GM23338 (cell line): Measurements from ENCODE around the gene FGFR2. TPM values are rescaled to one million over a fixed set of nuclear protein-coding genes. Genes with fewer than 3 reads are reported as not detected.

Experiments used
- ATAC-seq: fragments of 200-7000 bp; cut with Tn5 transposase; 3 replicates; pipeline ENCODE4 v1.9.1; 2020
- DNase-seq: peaks from one replicate; pipeline ENCODE4 v3.0.0-alpha.2; 2015; ENCODE audit warnings: low spot score
- H2AFZ ChIP-seq: fragments of 200-600 bp; sonication (generic); 2 replicates; pipeline ENCODE4 v1.8.0; 2016; ENCODE audit warnings: antibody characterized with exemption, mild to moderate bottlenecking, moderate library complexity
- H3F3A ChIP-seq: fragments of 200-600 bp; sonication (generic); replicated peaks from 2 replicates; pipeline ENCODE4 v1.8.0; 2017; ENCODE audit warnings: antibody characterized with exemption, mixed run types, low read depth
- H3K27ac ChIP-seq: fragments of 200-600 bp; sonication (generic); 2 replicates; pipeline ENCODE4 v1.6.1; 2016; ENCODE audit warnings: low read depth
- H3K27me3 ChIP-seq: fragments of 200-600 bp; sonication (generic); 2 replicates; pipeline ENCODE4 v1.8.0; 2016; ENCODE audit warnings: mild to moderate bottlenecking, mixed run types, moderate library complexity; ENCODE audit not compliant: insufficient read depth
- H3K36me3 ChIP-seq: fragments of 200-600 bp; sonication (generic); 2 replicates; pipeline ENCODE4 v1.8.0; 2016; ENCODE audit warnings: mild to moderate bottlenecking; ENCODE audit not compliant: insufficient read depth
- H3K4me1 ChIP-seq: fragments of 200-600 bp; sonication (generic); 2 replicates; pipeline ENCODE4 v1.8.0; 2016; ENCODE audit warnings: mild to moderate bottlenecking, moderate library complexity; ENCODE audit not compliant: insufficient read depth
- H3K4me2 ChIP-seq: fragments of 200-600 bp; sonication (generic); 2 replicates; pipeline ENCODE4 v1.7.1; 2017; ENCODE audit warnings: mixed run types
- H3K4me3 ChIP-seq: fragments of 200-600 bp; sonication (generic); 2 replicates; pipeline ENCODE4 v1.6.1; 2016; ENCODE audit warnings: mixed run types
- H3K79me2 ChIP-seq: fragments of 200-600 bp; sonication (generic); replicated peaks from 2 replicates; pipeline ENCODE4 v1.8.0; 2017; ENCODE audit warnings: mild to moderate bottlenecking; ENCODE audit not compliant: insufficient read depth
- H3K9me2 ChIP-seq: fragments of 200-600 bp; sonication (generic); 2 replicates; pipeline ENCODE4 v1.8.0; 2017; ENCODE audit not compliant: insufficient read depth
- H4K20me1 ChIP-seq: fragments of 200-600 bp; sonication (generic); replicated peaks from 2 replicates; pipeline ENCODE4 v1.8.0; 2017; ENCODE audit warnings: mild to moderate bottlenecking; ENCODE audit not compliant: insufficient read depth
- H3K27ac Mint-ChIP-seq: 2 replicates; pipeline ENCODE4 v1.8.0; 2020; ENCODE audit warnings: inconsistent platforms, mild to moderate bottlenecking, moderate library complexity, mixed read lengths
- H3K27me3 Mint-ChIP-seq: 3 replicates; pipeline ENCODE4 v1.8.0; 2022; ENCODE audit warnings: low read depth, mild to moderate bottlenecking, moderate library complexity, mixed read lengths, inconsistent platforms; ENCODE audit not compliant: insufficient read depth, poor library complexity
- H3K36me3 Mint-ChIP-seq: 3 replicates; pipeline ENCODE4 v1.8.0; 2021; ENCODE audit warnings: low read depth, mild to moderate bottlenecking, inconsistent platforms, moderate library complexity, mixed read lengths
- H3K4me1 Mint-ChIP-seq: 3 replicates; pipeline ENCODE4 v1.8.0; 2020; ENCODE audit warnings: mild to moderate bottlenecking, inconsistent platforms, mixed read lengths
- H3K4me3 Mint-ChIP-seq: 3 replicates; pipeline ENCODE4 v1.8.0; 2021; ENCODE audit warnings: moderate library complexity, mild to moderate bottlenecking, inconsistent platforms, mixed read lengths
- H3K9me3 Mint-ChIP-seq: 3 replicates; pipeline ENCODE4 v1.8.0; 2020; ENCODE audit warnings: moderate library complexity, mild to moderate bottlenecking, inconsistent platforms, mixed read lengths
- CREB1 ChIP-seq: fragments of 250-450 bp; sonication (Bioruptor Pico); IDR thresholded peaks from 2 replicates; pipeline ENCODE4 v1.5.0; 2020; ENCODE audit warnings: low read depth, mild to moderate bottlenecking, moderate library complexity
- CTCF ChIP-seq, 2 experiments: fragments of 200-600 bp in 1 of 2; sonication (generic) in 1 of 2; conservative IDR thresholded peaks; 2 replicates each; pipeline versions ENCODE4 v1.5.1 to v1.6.1; 2016 to 2017; ENCODE audit warnings: antibody characterized with exemption in 2 of 2, low read depth in 2 of 2, mild to moderate bottlenecking in 2 of 2, moderate library complexity in 1 of 2
- EZH2 ChIP-seq: fragments of 200-600 bp; sonication (generic); IDR thresholded peaks from one replicate; pipeline ENCODE4 v1.8.0; 2017; ENCODE audit warnings: antibody characterized with exemption, mild to moderate bottlenecking, low read depth; ENCODE audit not compliant: unreplicated experiment
- EZH2phosphoT487 ChIP-seq: fragments of 200-600 bp; sonication (generic); IDR thresholded peaks from one replicate; pipeline ENCODE4 v1.8.1; 2018; ENCODE audit warnings: antibody characterized with exemption; ENCODE audit not compliant: unreplicated experiment
- JUNB ChIP-seq: IDR thresholded peaks from one replicate; pipeline ENCODE4 v1.6.1; 2016; ENCODE audit warnings: antibody characterized with exemption; ENCODE audit not compliant: unreplicated experiment
- NANOG ChIP-seq: IDR thresholded peaks from 2 replicates; pipeline ENCODE4 v1.6.1; 2016; ENCODE audit warnings: antibody characterized with exemption, borderline replicate concordance
- POLR2AphosphoS5 ChIP-seq: IDR thresholded peaks from 2 replicates; pipeline ENCODE4 v1.6.1; 2016; ENCODE audit warnings: antibody characterized with exemption, low read depth
- STAT1 ChIP-seq: IDR thresholded peaks from one replicate; pipeline ENCODE4 v1.6.1; 2016; ENCODE audit warnings: antibody characterized with exemption; ENCODE audit not compliant: unreplicated experiment
- ZNF114 ChIP-seq: fragments of 250-450 bp; sonication (Bioruptor Pico); IDR thresholded peaks from 2 replicates; pipeline ENCODE4 v1.5.0; 2020; ENCODE audit warnings: mild to moderate bottlenecking, moderate library complexity
- ZNF331 ChIP-seq: fragments of 250-450 bp; sonication (Bioruptor Pico); IDR thresholded peaks from 2 replicates; pipeline ENCODE4 v1.5.0; 2020; ENCODE audit warnings: low read depth, mild to moderate bottlenecking, moderate library complexity
- polyA plus RNA-seq: library from polyadenylated mRNA; unstranded; fragments of >200 nt; fragmentation: Nextera tagmentation; extraction: Ambion mirVana; gene quantifications from 2 replicates; pipeline ENCODE4 v1.2.1, GENCODE V29; 2016
- total RNA-seq: library from RNA; depleted of rRNA; stranded (reverse); fragments of >200 nt; shearing (Covaris generic); gene quantifications from 2 replicates; pipeline ENCODE4 v1.2.3, GENCODE V29; 2014
- TF ChIP-seq, protein P1 (sequence below): IDR thresholded peaks from one replicate; pipeline ENCODE4 v1.6.1; 2018; ENCODE audit warnings: antibody characterized with exemption; ENCODE audit not compliant: unreplicated experiment
- TF ChIP-seq, protein P2 (sequence below): IDR thresholded peaks from 2 replicates; pipeline ENCODE4 v1.6.1; 2016; ENCODE audit warnings: antibody characterized with exemption
- TF ChIP-seq, protein P3 (sequence below): fragments of 250-450 bp; sonication (Bioruptor Pico); IDR thresholded peaks from 2 replicates; pipeline ENCODE4 v1.5.0; 2020; ENCODE audit warnings: mild to moderate bottlenecking, moderate library complexity

FGFR2 gene
- total and polyA plus RNA-seq, 2 experiments from 2014 or later: 31.1 to 106 TPM

GRCh38 chr10:121433965-121434364 is 164.3 kb downstream of the FGFR2 start:
- Histone ChIP-seq H3K27me3 (no peaks in the 10 kb centered on the region), H3K4me1 (peaks cover 13% of the 10 kb centered on the region; the same call in 1 of the 2 replicates), H3K79me2 (no peaks in the 10 kb centered on the region), H3F3A (no peaks in the 10 kb centered on the region), H2AFZ (peak overlapping the region; percentile 15; the same call in 1 of the 2 replicates), H3K4me3 (no peak overlapping the region), H3K27ac (no peak overlapping the region), H3K9me2 (no peaks in the 10 kb centered on the region), H3K4me2 (no peak overlapping the region), H3K36me3 (no peaks in the 10 kb centered on the region), H4K20me1 (no peaks in the 10 kb centered on the region)
- ATAC-seq (no peak), DNase-seq (no peak)
- no peaks in the 10 kb centered on the region for H3K9me3 Mint-ChIP-seq
- no peak overlapping the region for H3K27ac Mint-ChIP-seq
- TF ChIP-seq ZNF114: no peak
- TF ChIP-seq, protein P1, sequence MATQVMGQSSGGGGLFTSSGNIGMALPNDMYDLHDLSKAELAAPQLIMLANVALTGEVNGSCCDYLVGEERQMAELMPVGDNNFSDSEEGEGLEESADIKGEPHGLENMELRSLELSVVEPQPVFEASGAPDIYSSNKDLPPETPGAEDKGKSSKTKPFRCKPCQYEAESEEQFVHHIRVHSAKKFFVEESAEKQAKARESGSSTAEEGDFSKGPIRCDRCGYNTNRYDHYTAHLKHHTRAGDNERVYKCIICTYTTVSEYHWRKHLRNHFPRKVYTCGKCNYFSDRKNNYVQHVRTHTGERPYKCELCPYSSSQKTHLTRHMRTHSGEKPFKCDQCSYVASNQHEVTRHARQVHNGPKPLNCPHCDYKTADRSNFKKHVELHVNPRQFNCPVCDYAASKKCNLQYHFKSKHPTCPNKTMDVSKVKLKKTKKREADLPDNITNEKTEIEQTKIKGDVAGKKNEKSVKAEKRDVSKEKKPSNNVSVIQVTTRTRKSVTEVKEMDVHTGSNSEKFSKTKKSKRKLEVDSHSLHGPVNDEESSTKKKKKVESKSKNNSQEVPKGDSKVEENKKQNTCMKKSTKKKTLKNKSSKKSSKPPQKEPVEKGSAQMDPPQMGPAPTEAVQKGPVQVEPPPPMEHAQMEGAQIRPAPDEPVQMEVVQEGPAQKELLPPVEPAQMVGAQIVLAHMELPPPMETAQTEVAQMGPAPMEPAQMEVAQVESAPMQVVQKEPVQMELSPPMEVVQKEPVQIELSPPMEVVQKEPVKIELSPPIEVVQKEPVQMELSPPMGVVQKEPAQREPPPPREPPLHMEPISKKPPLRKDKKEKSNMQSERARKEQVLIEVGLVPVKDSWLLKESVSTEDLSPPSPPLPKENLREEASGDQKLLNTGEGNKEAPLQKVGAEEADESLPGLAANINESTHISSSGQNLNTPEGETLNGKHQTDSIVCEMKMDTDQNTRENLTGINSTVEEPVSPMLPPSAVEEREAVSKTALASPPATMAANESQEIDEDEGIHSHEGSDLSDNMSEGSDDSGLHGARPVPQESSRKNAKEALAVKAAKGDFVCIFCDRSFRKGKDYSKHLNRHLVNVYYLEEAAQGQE: no peak
- no peak for TF ChIP-seq CTCF (conservative IDR thresholded peaks at IDR 0.05; ENCODE audit: low read depth in 2 of 2)
- no peak for TF ChIP-seq EZH2
- TF ChIP-seq, protein P2, sequence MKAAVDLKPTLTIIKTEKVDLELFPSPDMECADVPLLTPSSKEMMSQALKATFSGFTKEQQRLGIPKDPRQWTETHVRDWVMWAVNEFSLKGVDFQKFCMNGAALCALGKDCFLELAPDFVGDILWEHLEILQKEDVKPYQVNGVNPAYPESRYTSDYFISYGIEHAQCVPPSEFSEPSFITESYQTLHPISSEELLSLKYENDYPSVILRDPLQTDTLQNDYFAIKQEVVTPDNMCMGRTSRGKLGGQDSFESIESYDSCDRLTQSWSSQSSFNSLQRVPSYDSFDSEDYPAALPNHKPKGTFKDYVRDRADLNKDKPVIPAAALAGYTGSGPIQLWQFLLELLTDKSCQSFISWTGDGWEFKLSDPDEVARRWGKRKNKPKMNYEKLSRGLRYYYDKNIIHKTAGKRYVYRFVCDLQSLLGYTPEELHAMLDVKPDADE: no peak
- no peak for TF ChIP-seq ZNF331 (CRISPR knock-in tag)
- TF ChIP-seq EZH2phosphoT487: no peak
- TF ChIP-seq POLR2AphosphoS5: no peak
- no peak for TF ChIP-seq STAT1
- TF ChIP-seq, protein P3, sequence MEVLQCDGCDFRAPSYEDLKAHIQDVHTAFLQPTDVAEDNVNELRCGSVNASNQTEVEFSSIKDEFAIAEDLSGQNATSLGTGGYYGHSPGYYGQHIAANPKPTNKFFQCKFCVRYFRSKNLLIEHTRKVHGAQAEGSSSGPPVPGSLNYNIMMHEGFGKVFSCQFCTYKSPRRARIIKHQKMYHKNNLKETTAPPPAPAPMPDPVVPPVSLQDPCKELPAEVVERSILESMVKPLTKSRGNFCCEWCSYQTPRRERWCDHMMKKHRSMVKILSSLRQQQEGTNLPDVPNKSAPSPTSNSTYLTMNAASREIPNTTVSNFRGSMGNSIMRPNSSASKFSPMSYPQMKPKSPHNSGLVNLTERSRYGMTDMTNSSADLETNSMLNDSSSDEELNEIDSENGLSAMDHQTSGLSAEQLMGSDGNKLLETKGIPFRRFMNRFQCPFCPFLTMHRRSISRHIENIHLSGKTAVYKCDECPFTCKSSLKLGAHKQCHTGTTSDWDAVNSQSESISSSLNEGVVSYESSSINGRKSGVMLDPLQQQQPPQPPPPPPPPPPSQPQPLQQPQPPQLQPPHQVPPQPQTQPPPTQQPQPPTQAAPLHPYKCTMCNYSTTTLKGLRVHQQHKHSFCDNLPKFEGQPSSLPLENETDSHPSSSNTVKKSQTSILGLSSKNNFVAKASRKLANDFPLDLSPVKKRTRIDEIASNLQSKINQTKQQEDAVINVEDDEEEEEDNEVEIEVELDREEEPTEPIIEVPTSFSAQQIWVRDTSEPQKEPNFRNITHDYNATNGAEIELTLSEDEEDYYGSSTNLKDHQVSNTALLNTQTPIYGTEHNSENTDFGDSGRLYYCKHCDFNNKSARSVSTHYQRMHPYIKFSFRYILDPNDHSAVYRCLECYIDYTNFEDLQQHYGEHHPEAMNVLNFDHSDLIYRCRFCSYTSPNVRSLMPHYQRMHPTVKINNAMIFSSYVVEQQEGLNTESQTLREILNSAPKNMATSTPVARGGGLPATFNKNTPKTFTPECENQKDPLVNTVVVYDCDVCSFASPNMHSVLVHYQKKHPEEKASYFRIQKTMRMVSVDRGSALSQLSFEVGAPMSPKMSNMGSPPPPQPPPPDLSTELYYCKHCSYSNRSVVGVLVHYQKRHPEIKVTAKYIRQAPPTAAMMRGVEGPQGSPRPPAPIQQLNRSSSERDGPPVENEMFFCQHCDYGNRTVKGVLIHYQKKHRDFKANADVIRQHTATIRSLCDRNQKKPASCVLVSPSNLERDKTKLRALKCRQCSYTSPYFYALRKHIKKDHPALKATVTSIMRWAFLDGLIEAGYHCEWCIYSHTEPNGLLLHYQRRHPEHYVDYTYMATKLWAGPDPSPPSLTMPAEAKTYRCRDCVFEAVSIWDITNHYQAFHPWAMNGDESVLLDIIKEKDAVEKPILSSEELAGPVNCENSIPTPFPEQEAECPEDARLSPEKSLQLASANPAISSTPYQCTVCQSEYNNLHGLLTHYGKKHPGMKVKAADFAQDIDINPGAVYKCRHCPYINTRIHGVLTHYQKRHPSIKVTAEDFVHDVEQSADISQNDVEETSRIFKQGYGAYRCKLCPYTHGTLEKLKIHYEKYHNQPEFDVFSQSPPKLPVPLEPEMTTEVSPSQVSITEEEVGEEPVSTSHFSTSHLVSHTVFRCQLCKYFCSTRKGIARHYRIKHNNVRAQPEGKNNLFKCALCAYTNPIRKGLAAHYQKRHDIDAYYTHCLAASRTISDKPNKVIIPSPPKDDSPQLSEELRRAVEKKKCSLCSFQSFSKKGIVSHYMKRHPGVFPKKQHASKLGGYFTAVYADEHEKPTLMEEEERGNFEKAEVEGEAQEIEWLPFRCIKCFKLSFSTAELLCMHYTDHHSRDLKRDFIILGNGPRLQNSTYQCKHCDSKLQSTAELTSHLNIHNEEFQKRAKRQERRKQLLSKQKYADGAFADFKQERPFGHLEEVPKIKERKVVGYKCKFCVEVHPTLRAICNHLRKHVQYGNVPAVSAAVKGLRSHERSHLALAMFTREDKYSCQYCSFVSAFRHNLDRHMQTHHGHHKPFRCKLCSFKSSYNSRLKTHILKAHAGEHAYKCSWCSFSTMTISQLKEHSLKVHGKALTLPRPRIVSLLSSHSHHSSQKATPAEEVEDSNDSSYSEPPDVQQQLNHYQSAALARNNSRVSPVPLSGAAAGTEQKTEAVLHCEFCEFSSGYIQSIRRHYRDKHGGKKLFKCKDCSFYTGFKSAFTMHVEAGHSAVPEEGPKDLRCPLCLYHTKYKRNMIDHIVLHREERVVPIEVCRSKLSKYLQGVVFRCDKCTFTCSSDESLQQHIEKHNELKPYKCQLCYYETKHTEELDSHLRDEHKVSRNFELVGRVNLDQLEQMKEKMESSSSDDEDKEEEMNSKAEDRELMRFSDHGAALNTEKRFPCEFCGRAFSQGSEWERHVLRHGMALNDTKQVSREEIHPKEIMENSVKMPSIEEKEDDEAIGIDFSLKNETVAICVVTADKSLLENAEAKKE (CRISPR knock-in tag): no peak
- no peak for TF ChIP-seq JUNB
- TF ChIP-seq CREB1 (CRISPR knock-in tag): no peak
- no peak for TF ChIP-seq NANOG
- peaks cover 24% of the 10 kb centered on the region for H3K4me1 Mint-ChIP-seq
- peaks cover 7% of the 10 kb centered on the region for H3K27me3 Mint-ChIP-seq
- no peaks in the 10 kb centered on the region for H3K36me3 Mint-ChIP-seq
- H3K4me3 Mint-ChIP-seq: no peak overlapping the region
